Coronary artery (tissue), 2 donors: ENCODE data around the gene CCNYL1.
A peak's percentile ranks its signal among the peaks of the same experiment; 100 is the strongest.

Experiments used
- DNase-seq: peaks from one replicate; pipeline ENCODE4 v3.0.0-alpha.2; 2017; ENCODE audit warnings: low spot score
- H3K27ac ChIP-seq, 2 donors: fragments of 200-600 bp; sonication (generic); one replicate each; pipeline ENCODE4 v1.5.1; 2016 to 2019
- H3K4me3 ChIP-seq: fragments of 200-600 bp; sonication (generic); 2 replicates; pipeline ENCODE4 v1.5.1; 2016; ENCODE audit warnings: mild to moderate bottlenecking, moderate library complexity
- TF ChIP-seq, protein P1 (sequence below): fragments of 200-600 bp; sonication (generic); IDR thresholded peaks from one replicate; pipeline ENCODE4 v1.5.1; 2019; ENCODE audit warnings: antibody characterized with exemption

The CCNYL1 gene

DNA sequence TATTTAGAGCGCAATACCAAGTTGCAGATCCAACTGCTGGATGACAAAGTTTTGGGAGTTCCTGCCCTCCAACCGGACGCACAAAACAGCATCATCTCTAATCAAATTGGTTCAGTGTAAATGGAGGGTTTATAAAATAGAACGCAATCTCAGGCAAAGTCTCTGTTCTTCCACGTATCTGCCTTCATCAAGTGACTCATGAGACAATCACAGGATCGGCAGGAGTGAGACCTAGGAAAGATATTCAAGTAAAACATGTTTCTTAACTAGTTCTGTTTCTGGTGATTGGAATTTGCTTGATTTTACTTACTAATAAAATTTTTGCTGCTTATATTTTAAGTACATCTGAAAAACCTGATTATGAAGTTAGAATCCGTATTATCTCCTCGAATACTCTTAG is 50.7 kb downstream of the CCNYL1 start:
- TF ChIP-seq, protein P1, sequence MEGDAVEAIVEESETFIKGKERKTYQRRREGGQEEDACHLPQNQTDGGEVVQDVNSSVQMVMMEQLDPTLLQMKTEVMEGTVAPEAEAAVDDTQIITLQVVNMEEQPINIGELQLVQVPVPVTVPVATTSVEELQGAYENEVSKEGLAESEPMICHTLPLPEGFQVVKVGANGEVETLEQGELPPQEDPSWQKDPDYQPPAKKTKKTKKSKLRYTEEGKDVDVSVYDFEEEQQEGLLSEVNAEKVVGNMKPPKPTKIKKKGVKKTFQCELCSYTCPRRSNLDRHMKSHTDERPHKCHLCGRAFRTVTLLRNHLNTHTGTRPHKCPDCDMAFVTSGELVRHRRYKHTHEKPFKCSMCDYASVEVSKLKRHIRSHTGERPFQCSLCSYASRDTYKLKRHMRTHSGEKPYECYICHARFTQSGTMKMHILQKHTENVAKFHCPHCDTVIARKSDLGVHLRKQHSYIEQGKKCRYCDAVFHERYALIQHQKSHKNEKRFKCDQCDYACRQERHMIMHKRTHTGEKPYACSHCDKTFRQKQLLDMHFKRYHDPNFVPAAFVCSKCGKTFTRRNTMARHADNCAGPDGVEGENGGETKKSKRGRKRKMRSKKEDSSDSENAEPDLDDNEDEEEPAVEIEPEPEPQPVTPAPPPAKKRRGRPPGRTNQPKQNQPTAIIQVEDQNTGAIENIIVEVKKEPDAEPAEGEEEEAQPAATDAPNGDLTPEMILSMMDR, result no peak
- Histone ChIP-seq H3K27ac (no peak overlapping the region), H3K4me3 (no peak overlapping the region)
- DNase-seq, result no peak

DNA sequence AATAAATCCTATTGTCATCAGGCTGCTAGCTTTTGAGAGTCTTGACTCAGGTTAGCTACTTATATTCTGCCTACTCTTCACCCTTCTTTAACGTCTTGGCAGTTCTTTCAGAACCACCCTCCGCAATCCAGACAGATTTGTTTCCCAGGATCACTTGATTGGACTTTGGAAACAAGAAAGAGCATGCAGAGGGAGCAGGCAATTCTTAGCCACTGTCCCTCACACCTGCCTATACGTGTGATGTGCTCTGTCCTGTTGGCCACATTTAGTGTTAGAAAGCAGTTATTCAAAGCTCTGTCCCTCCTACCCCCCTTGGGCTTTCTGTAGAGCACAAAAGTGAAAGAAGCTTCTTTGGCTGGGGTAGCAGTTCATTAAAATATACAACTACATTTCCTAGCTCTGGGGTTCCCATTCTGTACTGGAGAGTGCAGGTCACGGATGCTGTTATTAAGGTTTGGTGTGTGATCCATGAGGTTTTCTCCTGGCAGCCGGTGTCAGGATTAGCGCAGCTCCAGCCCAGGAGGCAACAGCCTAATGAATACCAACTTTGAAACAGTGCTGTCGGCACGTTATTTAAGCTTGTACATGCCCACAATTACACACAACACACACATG is 52.0 kb downstream of the CCNYL1 start:
- Histone ChIP-seq H3K27ac (no peak overlapping the region), H3K4me3 (no peak overlapping the region)
- no peak for DNase-seq
- TF ChIP-seq, protein P1, result no peak

DNA sequence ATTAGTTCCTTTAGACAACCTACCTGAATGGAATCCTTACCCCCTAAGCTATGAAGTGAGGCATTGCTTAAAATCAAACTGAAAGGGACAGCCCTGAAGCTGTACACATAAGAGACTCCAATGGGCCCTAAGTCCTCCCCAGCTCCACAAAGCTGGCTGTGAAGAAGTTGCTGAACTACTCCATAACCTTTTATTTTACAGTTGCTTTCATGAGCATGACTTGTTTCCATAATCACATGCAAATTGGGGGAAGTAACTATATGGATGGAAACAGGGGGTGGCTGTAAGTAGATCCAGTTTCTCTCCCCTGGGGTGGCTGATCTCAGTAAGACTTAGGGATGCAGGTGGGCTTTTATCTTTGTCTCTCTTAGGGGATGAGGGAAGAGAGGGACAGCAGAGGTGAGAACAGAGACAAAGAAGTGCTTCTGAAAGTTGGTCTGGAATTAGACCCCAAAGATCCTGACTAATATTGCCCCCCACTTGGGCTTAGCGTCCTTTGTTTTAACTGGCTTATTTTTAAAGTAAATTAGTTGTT is 52.7 kb downstream of the CCNYL1 start:
- no peak overlapping the region for H3K4me3 ChIP-seq
- TF ChIP-seq, protein P1, result no peak
- H3K27ac ChIP-seq, result no peak overlapping the region
- DNase-seq, result no peak

DNA sequence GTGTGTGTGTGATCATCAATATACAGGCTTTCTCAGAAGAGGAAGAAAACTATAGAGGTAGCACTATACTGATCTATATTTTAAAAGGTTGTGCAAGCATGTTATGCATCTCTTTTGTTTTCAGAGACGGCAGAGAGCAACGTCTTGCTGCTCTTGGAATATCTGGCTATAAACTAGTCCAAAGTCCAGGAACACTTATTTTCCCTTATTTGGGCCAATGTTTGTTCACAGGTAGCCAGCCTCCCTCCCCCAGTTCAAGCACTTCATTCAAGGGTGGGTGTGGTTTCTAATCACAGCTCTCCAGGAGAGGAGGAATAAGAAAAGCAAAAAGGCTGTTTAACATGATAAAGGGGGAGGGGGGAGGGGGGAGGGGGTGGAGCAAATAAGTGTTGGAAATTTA is 54.1 kb downstream of the CCNYL1 start:
- H3K4me3 ChIP-seq, result no peak overlapping the region
- no peak overlapping the region for H3K27ac ChIP-seq
- no peak for DNase-seq
- TF ChIP-seq, protein P1, result no peak

DNA sequence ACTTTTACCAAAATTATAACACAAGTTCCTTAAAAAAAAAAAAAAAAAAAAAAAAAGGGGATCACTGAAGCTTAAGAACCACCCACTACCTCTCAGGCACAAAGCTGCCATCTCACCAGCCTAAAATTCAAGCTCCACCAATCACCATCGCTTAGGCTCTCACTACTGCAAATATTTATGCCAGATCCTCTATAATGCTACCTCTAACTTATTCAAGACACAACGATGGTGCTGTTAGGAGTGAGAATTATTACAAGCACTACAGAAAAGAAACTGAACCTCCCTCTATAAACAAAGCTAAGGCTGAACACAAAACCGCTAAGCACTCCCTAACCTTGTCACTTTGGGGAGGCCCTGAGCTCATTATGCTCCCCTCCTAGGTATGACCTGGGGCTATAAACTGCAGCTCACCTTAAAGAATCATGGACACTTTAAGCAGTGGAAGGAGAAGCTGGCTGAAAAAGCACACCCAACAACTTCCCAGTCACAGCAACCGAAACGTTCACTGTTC is 54.7 kb downstream of the CCNYL1 start:
- DNase-seq, result peak; percentile 17
- Histone ChIP-seq H3K4me3 (no peak overlapping the region), H3K27ac (no peak overlapping the region)
- TF ChIP-seq, protein P1, result no peak

DNA sequence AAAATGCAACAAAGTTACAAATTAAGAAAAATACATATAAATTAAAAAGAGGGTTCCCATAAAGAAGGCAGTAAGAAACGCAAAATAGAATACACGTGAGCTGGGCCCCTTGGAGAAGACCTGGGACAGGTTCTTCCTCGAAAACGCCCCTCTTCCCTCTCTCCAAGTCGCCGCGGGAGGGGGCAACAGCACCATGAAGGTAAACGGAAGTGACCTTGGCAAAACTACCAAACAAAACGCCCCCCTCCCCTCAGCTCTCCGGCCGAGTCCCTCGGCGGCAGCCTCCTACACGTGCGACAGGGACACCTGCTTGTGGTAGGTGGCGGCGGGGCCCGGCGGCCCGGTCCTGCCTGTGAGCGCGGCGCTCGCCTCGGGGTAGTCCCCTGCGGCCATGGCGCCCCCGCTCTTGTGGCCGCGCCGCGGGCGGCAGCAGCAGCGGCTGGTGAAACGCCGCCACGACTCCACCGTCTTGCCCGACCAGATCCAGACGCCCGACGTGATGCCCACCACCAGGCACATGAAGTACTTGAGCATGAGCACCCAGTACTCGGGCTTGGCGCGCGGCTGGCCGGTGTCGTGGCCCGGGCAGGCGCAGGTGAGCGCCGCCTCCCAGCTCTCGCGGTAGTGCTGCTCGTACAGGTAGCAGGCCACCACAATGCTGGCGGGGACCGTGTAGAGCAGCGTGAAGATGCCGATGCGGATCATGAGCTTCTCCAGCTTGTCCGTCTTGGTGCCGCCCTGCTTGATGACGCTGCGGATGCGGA is 55.4 kb downstream of the CCNYL1 start:
- peak; percentile 56 for DNase-seq
- TF ChIP-seq, protein P1, result no peak
- Histone ChIP-seq H3K4me3 (peak overlapping the region; percentile 94), H3K27ac (no peak overlapping the region)
